ENCODE measurements around the gene PNISR.

- no peak for TF ChIP-seq CTCF (conservative IDR thresholded peaks at IDR 0.05; ENCODE audit: low read length)
- TF ChIP-seq EZH2phosphoT487 (IDR thresholded peaks at IDR 0.05; ENCODE audit: borderline replicate concordance), result no peak
These were observed 15.4 kb downstream of the PNISR start for GRCh38 chr6:99409672-99410071.
